Suppressor macrophage treated with lipopolysaccharide for 1 hour (primary cell): Measurements from ENCODE around the gene CHD2.

ENCODE experiments used
- DNase-seq, 3 donors: peaks; one replicate each; pipeline ENCODE4 v3.0.0-alpha.2; 2020 to 2022

CHD2 gene

GRCh38 chr15:92885224-92886041 lies 14.7 kb upstream of the CHD2 start:
- DNase-seq, result peak in 2 of 3 donors; percentile 22 to 35

- peak in 1 of 3 donors; percentile 19 for DNase-seq
Observed at GRCh38 chr15:92886042-92886537, 14.0 kb upstream of the CHD2 start.

DNA sequence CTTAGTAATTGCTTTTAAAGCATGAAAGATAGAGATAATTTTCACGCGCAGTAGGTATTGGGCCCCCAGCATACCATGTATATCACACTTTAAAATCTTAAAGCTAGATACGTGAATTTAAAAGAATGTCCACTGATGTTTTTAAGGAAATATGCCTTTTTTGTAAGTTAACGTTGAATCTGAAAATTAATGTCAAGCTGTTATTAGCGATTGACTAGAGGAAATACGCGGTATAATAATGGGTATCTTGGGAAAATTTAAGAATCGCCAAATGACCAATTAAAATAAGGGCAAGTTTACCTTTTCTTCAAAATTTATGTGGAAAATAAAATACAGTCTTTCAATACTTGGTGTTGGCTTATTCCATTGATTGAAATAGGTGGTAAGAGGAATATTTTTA lies 13.3 kb upstream of the CHD2 start:
- DNase-seq, result peak in 1 of 3 donors; percentile 11

GRCh38 chr15:92887869-92888268 lies 12.3 kb upstream of the CHD2 start:
- no peak for DNase-seq

DNA sequence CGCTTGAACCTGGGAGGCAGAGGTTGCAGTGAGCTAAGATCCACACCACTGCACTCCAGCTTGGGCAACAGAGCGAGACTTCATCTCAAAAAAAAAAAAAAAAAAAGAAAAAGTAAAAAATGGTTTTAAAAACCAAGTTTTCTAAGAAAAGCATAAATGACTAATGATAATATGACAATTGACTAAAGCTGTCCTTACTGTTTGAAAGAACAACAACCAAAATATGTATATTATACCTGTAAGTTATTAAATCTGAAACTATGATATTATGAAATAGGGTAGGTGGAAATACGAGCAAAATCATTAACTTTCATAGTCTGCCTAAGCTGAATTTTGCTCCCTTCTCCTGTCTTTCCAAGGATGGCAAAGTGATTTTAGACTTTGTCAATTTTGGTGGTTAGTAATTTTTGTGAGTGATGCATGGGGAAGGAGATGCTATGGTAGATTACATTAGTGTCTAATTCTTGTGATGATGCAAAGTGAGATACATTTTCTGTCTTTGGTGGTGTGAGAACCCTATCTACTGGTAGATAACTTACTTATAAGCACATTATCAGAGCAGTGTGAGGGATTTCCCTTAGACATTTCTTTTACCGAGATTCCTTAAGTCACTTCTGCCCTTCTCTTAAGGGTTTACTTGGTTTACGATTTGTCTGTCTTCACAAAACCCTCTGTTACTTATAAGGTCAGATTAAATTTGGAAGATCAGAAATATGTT lies 10.6 kb upstream of the CHD2 start:
- no peak for DNase-seq

DNA sequence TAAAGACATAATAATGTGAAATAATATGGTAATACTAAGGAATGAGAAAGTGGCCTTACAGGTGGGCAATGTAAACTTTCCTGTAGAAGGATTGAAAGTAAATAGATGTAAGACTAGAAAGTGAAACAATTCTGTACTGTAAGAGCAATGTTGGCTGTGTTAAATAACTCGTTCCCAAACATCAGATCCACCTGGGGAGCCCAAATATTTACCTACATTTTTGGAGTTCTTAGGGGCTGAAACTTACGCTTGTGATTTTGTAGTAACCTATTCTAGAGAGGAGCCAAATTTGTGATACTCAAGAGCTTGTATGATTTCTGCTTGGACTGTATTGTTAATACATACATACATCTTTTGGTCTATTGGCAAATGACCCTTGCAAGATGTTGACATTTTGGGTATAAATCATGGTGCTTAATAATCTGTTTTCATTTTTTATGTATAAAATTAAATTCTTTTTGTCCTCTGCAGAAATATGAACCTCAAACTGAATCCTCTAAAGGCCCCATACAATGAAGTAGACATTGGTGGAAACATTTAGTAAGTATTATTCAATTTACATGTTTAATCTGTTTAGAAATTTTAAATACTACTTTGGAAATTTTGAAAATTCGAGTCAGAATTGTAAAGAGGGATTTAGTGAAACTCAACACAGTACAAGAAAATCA lies 8.5 kb upstream of the CHD2 start:
- DNase-seq, result peak in 1 of 3 donors; percentile 1

GRCh38 chr15:92892201-92892555 lies 7.9 kb upstream of the CHD2 start:
- peak in 1 of 3 donors; percentile 5 for DNase-seq

- DNase-seq, result peak in 1 of 3 donors; percentile 1
Observed at GRCh38 chr15:92893200-92893599, 6.9 kb upstream of the CHD2 start.

GRCh38 chr15:92896561-92896960 lies 3.6 kb upstream of the CHD2 start:
- DNase-seq, result no peak

DNA sequence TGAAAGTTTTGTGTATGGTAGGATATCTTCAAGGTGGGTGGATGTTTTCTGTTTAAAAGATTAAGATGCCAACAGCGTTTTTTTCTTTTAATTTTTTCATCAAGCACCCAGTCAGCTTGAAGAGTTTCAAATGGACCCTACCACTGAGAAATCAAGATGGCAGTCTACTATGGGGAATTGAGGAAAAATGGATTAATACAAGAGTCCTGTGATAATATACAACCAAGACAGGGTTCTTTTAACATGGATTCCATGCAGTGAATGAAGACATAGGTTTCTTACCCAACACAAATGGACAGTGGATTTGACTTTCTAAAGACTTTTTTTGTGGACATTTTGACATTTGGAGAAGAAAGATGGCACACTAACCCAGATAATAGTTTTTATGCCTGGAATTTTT lies 2.5 kb upstream of the CHD2 start:
- DNase-seq, result no peak

DNA sequence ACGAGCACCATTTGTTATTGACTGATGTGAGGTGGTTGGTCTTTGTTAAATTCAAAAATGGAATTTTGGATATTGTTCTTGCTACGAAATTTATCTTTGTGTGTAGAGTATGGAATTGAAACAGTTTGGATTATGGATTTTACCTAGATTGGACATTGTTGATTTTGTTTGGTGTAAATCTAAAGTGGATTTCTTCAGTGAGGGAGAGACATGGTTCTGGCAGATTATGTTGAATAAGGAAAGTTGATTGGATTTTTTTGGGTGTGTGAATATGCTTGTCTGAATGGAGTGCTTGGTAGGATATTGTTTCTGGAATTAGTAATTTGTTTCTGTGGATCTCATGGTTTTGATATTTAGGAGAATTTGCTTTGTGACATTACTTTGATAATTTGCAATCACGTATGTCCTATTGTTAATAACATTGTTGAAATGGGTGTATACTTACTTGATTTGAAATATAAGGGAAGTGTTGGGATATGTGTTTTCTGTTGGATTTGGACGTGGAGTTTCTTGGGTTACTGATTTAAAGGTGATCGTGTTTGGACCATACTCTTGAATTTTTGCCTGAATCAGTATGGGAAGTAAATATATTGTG lies 1.0 kb upstream of the CHD2 start:
- no peak for DNase-seq

DNA sequence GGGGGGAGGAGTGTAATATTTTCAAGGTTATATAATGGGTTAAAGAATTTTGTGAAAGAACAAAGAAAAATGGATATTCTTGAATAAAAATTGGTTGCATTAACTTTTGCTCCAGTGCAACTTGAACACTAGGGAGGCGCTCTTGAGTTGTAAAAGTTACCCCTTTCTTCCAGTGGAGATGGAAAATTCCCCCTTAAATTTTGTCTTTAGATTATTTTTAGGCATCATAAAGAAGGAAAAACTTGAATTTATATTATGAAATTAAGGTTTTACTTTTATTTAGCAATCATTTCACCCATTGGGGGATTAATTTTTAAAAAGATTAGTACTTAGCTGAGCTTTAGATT lies 550 bp upstream of the CHD2 start:
- peak; percentile 55 to 71 (median 64) for DNase-seq

GRCh38 chr15:92900731-92901071 lies 577 bp downstream of the CHD2 start:
- peak in 1 of 3 donors; percentile 52 for DNase-seq

GRCh38 chr15:92901072-92901761 lies 1.1 kb downstream of the CHD2 start:
- peak in 1 of 3 donors; percentile 54 for DNase-seq

- DNase-seq, result no peak
Observed at GRCh38 chr15:92901995-92902394, 1.9 kb downstream of the CHD2 start.

DNA sequence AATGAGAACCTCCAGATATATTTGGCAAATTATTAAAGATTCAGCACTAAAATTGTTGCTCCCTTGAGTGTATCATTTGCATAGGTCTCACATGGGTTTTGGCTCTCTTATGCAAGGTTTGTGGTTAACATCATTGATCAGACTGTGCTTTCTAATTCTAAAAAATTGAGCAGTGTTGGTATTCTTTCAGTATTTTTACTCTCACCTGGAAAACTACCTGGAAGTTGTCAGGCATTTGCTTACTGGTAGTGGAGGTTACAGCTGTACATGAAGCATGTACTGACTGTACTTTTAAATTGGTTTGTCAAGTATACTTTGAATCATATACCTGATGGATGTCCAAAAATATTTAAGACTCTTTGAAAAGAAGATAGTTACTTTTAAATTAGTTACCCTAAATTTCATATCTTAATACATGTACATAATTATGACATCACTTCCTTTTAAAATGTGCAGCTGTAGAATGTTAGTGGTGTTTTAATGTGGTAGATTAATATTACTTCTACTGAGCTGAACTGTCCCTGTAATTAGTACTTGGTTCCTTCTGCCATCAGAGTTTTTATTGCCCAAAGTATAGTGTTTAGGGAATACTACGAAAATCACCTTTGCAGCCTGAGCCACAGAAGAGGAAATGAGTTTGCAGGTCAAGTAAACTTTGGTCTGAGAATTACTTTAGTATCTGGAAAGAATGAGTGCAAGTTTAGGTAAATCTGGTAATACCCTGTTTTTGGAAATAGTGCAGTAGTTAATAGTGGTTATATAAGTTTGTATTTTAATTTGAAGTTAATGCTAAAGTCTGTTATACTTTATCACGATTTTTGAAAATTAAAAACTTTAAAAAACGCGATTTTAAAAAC lies 2.8 kb downstream of the CHD2 start:
- peak in 2 of 3 donors; percentile 47 to 70 for DNase-seq

DNA sequence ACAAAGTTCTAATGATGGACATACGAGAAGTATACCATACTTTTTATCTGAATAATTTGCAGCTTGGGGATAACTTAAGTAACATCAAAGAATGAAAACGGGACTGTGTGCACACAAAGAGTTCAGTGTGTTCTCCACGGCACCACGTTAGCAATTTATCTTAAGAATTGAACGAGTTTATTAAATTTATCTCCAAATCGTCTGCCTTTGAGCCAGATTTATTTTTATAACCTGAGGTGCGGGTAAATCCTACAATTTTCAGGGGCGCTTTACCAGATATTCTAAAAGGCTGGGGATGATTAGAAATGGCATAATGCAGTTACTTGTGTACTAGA lies 3.5 kb downstream of the CHD2 start:
- DNase-seq, result no peak

GRCh38 chr15:92903966-92904721 lies 4.0 kb downstream of the CHD2 start:
- peak; percentile 99 to 100 (median 99) for DNase-seq

DNA sequence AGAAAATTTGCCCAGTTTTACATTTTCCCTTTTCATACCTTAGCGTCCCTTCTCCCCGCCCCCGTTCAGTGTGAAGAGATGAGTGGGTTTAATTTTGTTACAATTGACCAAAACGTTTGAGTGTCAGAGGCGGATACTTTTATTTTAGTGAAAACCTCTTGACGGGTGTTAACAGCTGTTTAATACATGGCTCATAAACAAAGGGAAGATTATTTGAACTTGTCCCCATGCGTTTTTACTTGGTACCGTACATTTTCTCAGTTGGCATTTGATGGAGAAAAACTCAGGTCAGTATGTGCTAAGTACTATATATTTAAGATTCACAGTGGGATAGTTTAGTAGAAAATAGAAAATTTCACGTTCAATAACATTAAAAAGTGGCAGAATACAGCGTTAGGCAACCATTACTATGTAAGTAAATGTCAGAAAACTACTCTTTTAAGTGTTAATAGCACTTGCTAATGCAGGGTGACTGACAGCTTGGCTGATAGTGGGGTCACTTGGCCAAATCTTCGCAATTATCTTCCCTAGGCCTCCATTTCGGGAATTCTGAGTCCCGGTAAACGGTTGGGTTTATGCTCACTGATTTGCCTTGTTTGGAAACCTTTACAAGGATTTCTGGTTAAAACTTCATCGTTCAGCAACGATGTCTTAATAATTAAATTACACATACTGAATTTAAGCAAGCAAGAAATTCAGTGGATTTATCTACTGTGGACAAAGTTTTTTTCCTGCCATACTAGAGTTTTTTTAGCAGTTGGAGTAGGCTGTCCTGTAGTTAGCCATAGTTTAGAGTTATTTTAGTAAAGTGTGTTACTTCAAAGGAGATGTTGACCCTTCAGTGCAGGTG lies 4.8 kb downstream of the CHD2 start:
- DNase-seq, result no peak

GRCh38 chr15:92906020-92906419 lies 5.9 kb downstream of the CHD2 start:
- no peak for DNase-seq
